ENCODE measurements around the gene PI4KA.

DNA sequence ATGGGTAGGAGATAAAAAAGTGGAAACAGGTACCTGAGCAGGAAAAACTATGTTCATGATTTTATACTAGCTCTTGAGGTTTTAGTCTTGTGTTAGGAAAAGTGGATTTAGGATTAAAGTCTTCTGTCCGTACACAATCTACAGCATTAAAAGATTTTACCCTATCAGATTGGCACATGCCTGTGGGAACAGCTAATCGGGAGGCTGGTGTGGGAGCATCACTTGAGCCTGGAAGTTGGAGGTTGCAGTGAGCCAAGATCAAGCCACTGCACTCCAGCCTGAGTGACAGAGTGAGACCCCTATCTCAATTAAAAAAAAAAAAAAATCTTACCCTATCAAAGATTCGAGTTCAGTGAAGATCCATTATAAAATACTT, 46.4 kb upstream of the PI4KA start:
- TF ChIP-seq, protein P1, sequence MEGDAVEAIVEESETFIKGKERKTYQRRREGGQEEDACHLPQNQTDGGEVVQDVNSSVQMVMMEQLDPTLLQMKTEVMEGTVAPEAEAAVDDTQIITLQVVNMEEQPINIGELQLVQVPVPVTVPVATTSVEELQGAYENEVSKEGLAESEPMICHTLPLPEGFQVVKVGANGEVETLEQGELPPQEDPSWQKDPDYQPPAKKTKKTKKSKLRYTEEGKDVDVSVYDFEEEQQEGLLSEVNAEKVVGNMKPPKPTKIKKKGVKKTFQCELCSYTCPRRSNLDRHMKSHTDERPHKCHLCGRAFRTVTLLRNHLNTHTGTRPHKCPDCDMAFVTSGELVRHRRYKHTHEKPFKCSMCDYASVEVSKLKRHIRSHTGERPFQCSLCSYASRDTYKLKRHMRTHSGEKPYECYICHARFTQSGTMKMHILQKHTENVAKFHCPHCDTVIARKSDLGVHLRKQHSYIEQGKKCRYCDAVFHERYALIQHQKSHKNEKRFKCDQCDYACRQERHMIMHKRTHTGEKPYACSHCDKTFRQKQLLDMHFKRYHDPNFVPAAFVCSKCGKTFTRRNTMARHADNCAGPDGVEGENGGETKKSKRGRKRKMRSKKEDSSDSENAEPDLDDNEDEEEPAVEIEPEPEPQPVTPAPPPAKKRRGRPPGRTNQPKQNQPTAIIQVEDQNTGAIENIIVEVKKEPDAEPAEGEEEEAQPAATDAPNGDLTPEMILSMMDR (IDR thresholded peaks at IDR 0.05): no peak
- TF ChIP-seq SIN3A (IDR thresholded peaks at IDR 0.05; ENCODE audit: borderline replicate concordance, insufficient read depth, low read depth, low read length) (no peak), POLR2AphosphoS5 (IDR thresholded peaks at IDR 0.05; ENCODE audit: low read depth, low read length) (no peak)
